22Rv1 (cell line): ENCODE measurements around the gene CUX1.

Source experiments
- ZFX ChIP-seq: fragments of 450-650 bp; IDR thresholded peaks from 2 replicates; pipeline ENCODE4 v1.6.1; 2017; ENCODE audit warnings: antibody characterized with exemption, borderline replicate concordance
- TF ChIP-seq, protein P1 (sequence below): fragments of 450-650 bp; IDR thresholded peaks from 2 replicates; pipeline ENCODE4 v1.5.1; 2017; ENCODE audit warnings: mild to moderate bottlenecking

DNA sequence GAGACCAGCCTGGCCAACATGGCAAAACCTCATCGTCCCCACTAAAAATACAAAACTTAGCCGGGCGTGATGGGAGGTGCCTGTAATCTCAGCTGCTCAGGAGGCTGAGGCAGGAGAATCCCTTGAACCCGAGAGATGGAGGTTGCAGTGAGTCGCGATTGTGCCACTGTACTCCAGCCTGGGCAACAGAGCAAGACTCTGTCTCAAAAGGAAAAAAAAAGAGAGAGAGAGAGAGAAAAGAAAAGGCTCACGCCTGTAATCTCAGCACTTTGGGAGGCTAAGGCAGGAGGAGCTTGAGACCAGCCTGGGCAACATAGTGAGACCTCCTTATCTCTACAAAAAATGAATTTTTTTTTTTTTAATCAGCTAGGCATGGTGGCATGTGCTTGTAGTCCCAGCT, 157.6 kb downstream of the CUX1 start:
- TF ChIP-seq, protein P1, sequence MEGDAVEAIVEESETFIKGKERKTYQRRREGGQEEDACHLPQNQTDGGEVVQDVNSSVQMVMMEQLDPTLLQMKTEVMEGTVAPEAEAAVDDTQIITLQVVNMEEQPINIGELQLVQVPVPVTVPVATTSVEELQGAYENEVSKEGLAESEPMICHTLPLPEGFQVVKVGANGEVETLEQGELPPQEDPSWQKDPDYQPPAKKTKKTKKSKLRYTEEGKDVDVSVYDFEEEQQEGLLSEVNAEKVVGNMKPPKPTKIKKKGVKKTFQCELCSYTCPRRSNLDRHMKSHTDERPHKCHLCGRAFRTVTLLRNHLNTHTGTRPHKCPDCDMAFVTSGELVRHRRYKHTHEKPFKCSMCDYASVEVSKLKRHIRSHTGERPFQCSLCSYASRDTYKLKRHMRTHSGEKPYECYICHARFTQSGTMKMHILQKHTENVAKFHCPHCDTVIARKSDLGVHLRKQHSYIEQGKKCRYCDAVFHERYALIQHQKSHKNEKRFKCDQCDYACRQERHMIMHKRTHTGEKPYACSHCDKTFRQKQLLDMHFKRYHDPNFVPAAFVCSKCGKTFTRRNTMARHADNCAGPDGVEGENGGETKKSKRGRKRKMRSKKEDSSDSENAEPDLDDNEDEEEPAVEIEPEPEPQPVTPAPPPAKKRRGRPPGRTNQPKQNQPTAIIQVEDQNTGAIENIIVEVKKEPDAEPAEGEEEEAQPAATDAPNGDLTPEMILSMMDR = no peak
- TF ChIP-seq ZFX = no peak
